WI38 (cell line): ENCODE data around the gene MGP.

Experiments
- H3K4me3 ChIP-seq: 2 replicates; pipeline ENCODE4 v1.5.1; 2011; ENCODE audit warnings: low read depth, mild to moderate bottlenecking, control low read depth, low read length
- CTCF ChIP-seq: IDR thresholded peaks from 2 replicates; pipeline ENCODE4 v1.5.1; 2012; ENCODE audit warnings: low read depth, mild to moderate bottlenecking, control low read depth, low read length

MGP gene

GRCh38 chr12:14903386-14904098, 17.9 kb upstream of the MGP start:
- H3K4me3 ChIP-seq, result no peak overlapping the region

GRCh38 chr12:14902465-14902864, 16.8 kb upstream of the MGP start:
- no peak for TF ChIP-seq CTCF
- no peak overlapping the region for H3K4me3 ChIP-seq

More at GRCh38 chr12:14903386-14904098, 17.9 kb upstream of the MGP start:
- no peak for TF ChIP-seq CTCF

- H3K4me3 ChIP-seq, result no peak overlapping the region
- no peak for TF ChIP-seq CTCF
Measured at GRCh38 chr12:14901228-14901562, 15.5 kb upstream of the MGP start.

GRCh38 chr12:14900521-14901227, 15.0 kb upstream of the MGP start:
- H3K4me3 ChIP-seq, result no peak overlapping the region
- no peak for TF ChIP-seq CTCF

- no peak for TF ChIP-seq CTCF
- no peak overlapping the region for H3K4me3 ChIP-seq
Measured at GRCh38 chr12:14896521-14897169, 11.0 kb upstream of the MGP start.

GRCh38 chr12:14893506-14894250, 8.0 kb upstream of the MGP start:
- TF ChIP-seq CTCF, result no peak
- H3K4me3 ChIP-seq, result no peak overlapping the region
